HEK293 (cell line): ENCODE data around the gene HBA2.

ENCODE experiments used
- GLI4 ChIP-seq: fragments of 450-650 bp; formaldehyde crosslinking; IDR thresholded peaks from 2 replicates; pipeline ENCODE4 v1.5.1; 2016; ENCODE audit warnings: missing biosample characterization, missing genetic modification characterization
- GLIS1 ChIP-seq: fragments of 450-650 bp; formaldehyde crosslinking; IDR thresholded peaks from 2 replicates; pipeline ENCODE4 v1.5.1; 2016; ENCODE audit warnings: missing biosample characterization, missing genetic modification characterization
- INSM2 ChIP-seq: fragments of 450-650 bp; formaldehyde crosslinking; IDR thresholded peaks from 2 replicates; pipeline ENCODE4 v1.5.1; 2016; ENCODE audit warnings: missing biosample characterization, missing genetic modification characterization
- KLF17 ChIP-seq: fragments of 450-650 bp; formaldehyde crosslinking; IDR thresholded peaks from 2 replicates; pipeline ENCODE4 v1.5.1; 2016; ENCODE audit warnings: missing biosample characterization, missing genetic modification characterization
- KLF9 ChIP-seq: fragments of 450-650 bp; formaldehyde crosslinking; IDR thresholded peaks from 2 replicates; pipeline ENCODE4 v1.5.1; 2016; ENCODE audit warnings: missing biosample characterization, missing genetic modification characterization, low read depth
- PRDM10 ChIP-seq: fragments of 450-650 bp; formaldehyde crosslinking; IDR thresholded peaks from 2 replicates; pipeline ENCODE4 v1.5.1; 2016; ENCODE audit warnings: missing biosample characterization, missing genetic modification characterization
- SP2 ChIP-seq: fragments of 450-650 bp; formaldehyde crosslinking; IDR thresholded peaks from 2 replicates; pipeline ENCODE4 v1.5.1; 2016; ENCODE audit warnings: missing biosample characterization, missing genetic modification characterization
- SP3 ChIP-seq: fragments of 450-650 bp; formaldehyde crosslinking; IDR thresholded peaks from 2 replicates; pipeline ENCODE4 v1.5.1; 2016; ENCODE audit warnings: missing biosample characterization, missing genetic modification characterization
- SP7 ChIP-seq: fragments of 450-650 bp; formaldehyde crosslinking; IDR thresholded peaks from 2 replicates; pipeline ENCODE4 v1.5.1; 2016; ENCODE audit warnings: missing biosample characterization, missing genetic modification characterization
- ZBTB17 ChIP-seq: fragments of 450-650 bp; formaldehyde crosslinking; IDR thresholded peaks from 2 replicates; pipeline ENCODE4 v1.5.1; 2016; ENCODE audit warnings: missing biosample characterization, missing genetic modification characterization
- ZBTB20 ChIP-seq: fragments of 450-650 bp; formaldehyde crosslinking; IDR thresholded peaks from 2 replicates; pipeline ENCODE4 v1.5.1; 2016; ENCODE audit warnings: missing biosample characterization, missing genetic modification characterization
- ZBTB26 ChIP-seq: fragments of 450-650 bp; formaldehyde crosslinking; optimal IDR thresholded peaks from 2 replicates; pipeline ENCODE3; 2016; ENCODE audit warnings: missing biosample characterization, mild to moderate bottlenecking, missing genetic modification characterization
- ZBTB7A ChIP-seq: fragments of 450-650 bp; formaldehyde crosslinking; IDR thresholded peaks from 2 replicates; pipeline ENCODE4 v1.5.1; 2016; ENCODE audit warnings: low read depth, missing biosample characterization, missing genetic modification characterization
- ZFHX2 ChIP-seq: fragments of 450-650 bp; formaldehyde crosslinking; conservative IDR thresholded peaks from 2 replicates; pipeline ENCODE4 v1.5.1; 2016; ENCODE audit warnings: missing biosample characterization, missing genetic modification characterization
- ZFP69B ChIP-seq: fragments of 450-650 bp; formaldehyde crosslinking; IDR thresholded peaks from 2 replicates; pipeline ENCODE4 v1.5.1; 2016; ENCODE audit warnings: missing biosample characterization, missing genetic modification characterization
- ZNF133 ChIP-seq: fragments of 450-650 bp; formaldehyde crosslinking; IDR thresholded peaks from 2 replicates; pipeline ENCODE4 v1.5.1; 2016; ENCODE audit warnings: missing biosample characterization, missing genetic modification characterization
- ZNF157 ChIP-seq: fragments of 450-650 bp; formaldehyde crosslinking; IDR thresholded peaks from 2 replicates; pipeline ENCODE4 v1.5.1; 2016; ENCODE audit warnings: missing biosample characterization, missing genetic modification characterization
- ZNF175 ChIP-seq: fragments of 450-650 bp; formaldehyde crosslinking; IDR thresholded peaks from 2 replicates; pipeline ENCODE4 v1.5.1; 2016; ENCODE audit warnings: missing biosample characterization, missing genetic modification characterization
- ZNF629 ChIP-seq: fragments of 450-650 bp; formaldehyde crosslinking; IDR thresholded peaks from 2 replicates; pipeline ENCODE4 v1.5.1; 2017; ENCODE audit warnings: missing biosample characterization, missing genetic modification characterization
- ZNF654 ChIP-seq: fragments of 450-650 bp; formaldehyde crosslinking; IDR thresholded peaks from 2 replicates; pipeline ENCODE4 v1.5.1; 2016; ENCODE audit warnings: low read depth, missing biosample characterization, missing genetic modification characterization
- ZNF791 ChIP-seq: fragments of 450-650 bp; formaldehyde crosslinking; IDR thresholded peaks from 2 replicates; pipeline ENCODE4 v1.5.1; 2016; ENCODE audit warnings: missing biosample characterization, missing genetic modification characterization
- ZNF843 ChIP-seq: fragments of 450-650 bp; formaldehyde crosslinking; IDR thresholded peaks from 2 replicates; pipeline ENCODE4 v1.5.1; 2016; ENCODE audit warnings: missing biosample characterization, missing genetic modification characterization
- TF ChIP-seq, protein P1 (sequence below): fragments of 450-650 bp; formaldehyde crosslinking; IDR thresholded peaks from 2 replicates; pipeline ENCODE4 v1.5.1; 2016; ENCODE audit warnings: missing biosample characterization, missing genetic modification characterization
- TF ChIP-seq, protein P2 (sequence below): fragments of 450-650 bp; formaldehyde crosslinking; IDR thresholded peaks from 2 replicates; pipeline ENCODE4 v1.5.1; 2016; ENCODE audit warnings: missing biosample characterization, missing genetic modification characterization
- TF ChIP-seq, protein P3 (sequence below): fragments of 450-650 bp; formaldehyde crosslinking; IDR thresholded peaks from 2 replicates; pipeline ENCODE4 v1.5.1; 2016; ENCODE audit warnings: missing biosample characterization, missing genetic modification characterization

The HBA2 gene

GRCh38 chr16:154217-155030 is 18.3 kb upstream of the HBA2 start (continued):
- TF ChIP-seq ZNF175 (tag by site-specific recombination) (no peak), ZBTB20 (peak; percentile 38; the same call in 1 of the 2 replicates), KLF17 (tag by site-specific recombination) (peak; percentile 76; the same call in 1 of the 2 replicates), SP7 (tag by site-specific recombination) (no peak), ZBTB7A (peak; percentile 22; the same call in 1 of the 2 replicates), ZNF157 (tag by site-specific recombination) (no peak), ZBTB17 (peak; percentile 34; the same call in 1 of the 2 replicates), ZFP69B (tag by site-specific recombination) (no peak), GLIS1 (tag by site-specific recombination) (peak; percentile 94), GLI4 (tag by site-specific recombination) (0 out of 2 replicates have a peak, but pooled peaks have one; percentile 38), ZNF654 (tag by site-specific recombination) (no peak), KLF9 (tag by site-specific recombination) (peak; percentile 56), INSM2 (tag by site-specific recombination) (no peak), ZNF791 (tag by site-specific recombination) (no peak), ZFHX2 (tag by site-specific recombination) (peak; percentile 85), ZNF629 (tag by site-specific recombination) (peak; percentile 41; the same call in 1 of the 2 replicates), SP3 (tag by site-specific recombination) (peak; percentile 73), SP2 (tag by site-specific recombination) (peak; percentile 73), ZNF133 (no peak), ZBTB26 (tag by site-specific recombination) (peak; percentile 53), PRDM10 (tag by site-specific recombination) (peak; percentile 51; the same call in 1 of the 2 replicates), ZNF843 (tag by site-specific recombination) (no peak)
- TF ChIP-seq, protein P1, sequence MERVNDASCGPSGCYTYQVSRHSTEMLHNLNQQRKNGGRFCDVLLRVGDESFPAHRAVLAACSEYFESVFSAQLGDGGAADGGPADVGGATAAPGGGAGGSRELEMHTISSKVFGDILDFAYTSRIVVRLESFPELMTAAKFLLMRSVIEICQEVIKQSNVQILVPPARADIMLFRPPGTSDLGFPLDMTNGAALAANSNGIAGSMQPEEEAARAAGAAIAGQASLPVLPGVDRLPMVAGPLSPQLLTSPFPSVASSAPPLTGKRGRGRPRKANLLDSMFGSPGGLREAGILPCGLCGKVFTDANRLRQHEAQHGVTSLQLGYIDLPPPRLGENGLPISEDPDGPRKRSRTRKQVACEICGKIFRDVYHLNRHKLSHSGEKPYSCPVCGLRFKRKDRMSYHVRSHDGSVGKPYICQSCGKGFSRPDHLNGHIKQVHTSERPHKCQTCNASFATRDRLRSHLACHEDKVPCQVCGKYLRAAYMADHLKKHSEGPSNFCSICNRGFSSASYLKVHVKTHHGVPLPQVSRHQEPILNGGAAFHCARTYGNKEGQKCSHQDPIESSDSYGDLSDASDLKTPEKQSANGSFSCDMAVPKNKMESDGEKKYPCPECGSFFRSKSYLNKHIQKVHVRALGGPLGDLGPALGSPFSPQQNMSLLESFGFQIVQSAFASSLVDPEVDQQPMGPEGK (tag by site-specific recombination) = peak; percentile 79
- TF ChIP-seq, protein P2, sequence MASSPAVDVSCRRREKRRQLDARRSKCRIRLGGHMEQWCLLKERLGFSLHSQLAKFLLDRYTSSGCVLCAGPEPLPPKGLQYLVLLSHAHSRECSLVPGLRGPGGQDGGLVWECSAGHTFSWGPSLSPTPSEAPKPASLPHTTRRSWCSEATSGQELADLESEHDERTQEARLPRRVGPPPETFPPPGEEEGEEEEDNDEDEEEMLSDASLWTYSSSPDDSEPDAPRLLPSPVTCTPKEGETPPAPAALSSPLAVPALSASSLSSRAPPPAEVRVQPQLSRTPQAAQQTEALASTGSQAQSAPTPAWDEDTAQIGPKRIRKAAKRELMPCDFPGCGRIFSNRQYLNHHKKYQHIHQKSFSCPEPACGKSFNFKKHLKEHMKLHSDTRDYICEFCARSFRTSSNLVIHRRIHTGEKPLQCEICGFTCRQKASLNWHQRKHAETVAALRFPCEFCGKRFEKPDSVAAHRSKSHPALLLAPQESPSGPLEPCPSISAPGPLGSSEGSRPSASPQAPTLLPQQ = 0 out of 2 replicates have a peak, but pooled peaks have one; percentile 14
- TF ChIP-seq, protein P3, sequence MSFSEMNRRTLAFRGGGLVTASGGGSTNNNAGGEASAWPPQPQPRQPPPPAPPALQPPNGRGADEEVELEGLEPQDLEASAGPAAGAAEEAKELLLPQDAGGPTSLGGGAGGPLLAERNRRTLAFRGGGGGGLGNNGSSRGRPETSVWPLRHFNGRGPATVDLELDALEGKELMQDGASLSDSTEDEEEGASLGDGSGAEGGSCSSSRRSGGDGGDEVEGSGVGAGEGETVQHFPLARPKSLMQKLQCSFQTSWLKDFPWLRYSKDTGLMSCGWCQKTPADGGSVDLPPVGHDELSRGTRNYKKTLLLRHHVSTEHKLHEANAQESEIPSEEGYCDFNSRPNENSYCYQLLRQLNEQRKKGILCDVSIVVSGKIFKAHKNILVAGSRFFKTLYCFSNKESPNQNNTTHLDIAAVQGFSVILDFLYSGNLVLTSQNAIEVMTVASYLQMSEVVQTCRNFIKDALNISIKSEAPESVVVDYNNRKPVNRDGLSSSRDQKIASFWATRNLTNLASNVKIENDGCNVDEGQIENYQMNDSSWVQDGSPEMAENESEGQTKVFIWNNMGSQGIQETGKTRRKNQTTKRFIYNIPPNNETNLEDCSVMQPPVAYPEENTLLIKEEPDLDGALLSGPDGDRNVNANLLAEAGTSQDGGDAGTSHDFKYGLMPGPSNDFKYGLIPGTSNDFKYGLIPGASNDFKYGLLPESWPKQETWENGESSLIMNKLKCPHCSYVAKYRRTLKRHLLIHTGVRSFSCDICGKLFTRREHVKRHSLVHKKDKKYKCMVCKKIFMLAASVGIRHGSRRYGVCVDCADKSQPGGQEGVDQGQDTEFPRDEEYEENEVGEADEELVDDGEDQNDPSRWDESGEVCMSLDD (tag by site-specific recombination) = 0 out of 2 replicates have a peak, but pooled peaks have one; percentile 30
